ENCODE results near the gene COX7C.
"Not testable (repeated sequence)": the region's sequence is repeated elsewhere in the genome, so short reads cannot be mapped to it uniquely, and the experiment has no call there.

COX7C gene

GRCh38 chr5:86631165-86631564 lies 13.4 kb downstream of the COX7C start:
- in situ Hi-C loops (cut with HindIII; ENCODE audit: low sequenced_read_pairs), result no loop called here
- no peak overlapping the region for H3K4me3 ChIP-seq (ENCODE audit: low read depth, low read length)
- TF ChIP-seq CTCF (IDR thresholded peaks at IDR 0.05; ENCODE audit: low read depth, low read length, missing control alignments), result no peak
- no peak for DNase-seq (ENCODE audit: low read depth)

- in situ Hi-C loops (cut with HindIII; ENCODE audit: low sequenced_read_pairs), result no loop called here
- no peak for TF ChIP-seq CTCF (IDR thresholded peaks at IDR 0.05; ENCODE audit: low read depth, low read length, missing control alignments)
- no peak for DNase-seq (ENCODE audit: low read depth)
- H3K4me3 ChIP-seq (ENCODE audit: low read depth, low read length), result no peak overlapping the region
These were observed 23.3 kb downstream of the COX7C start for GRCh38 chr5:86640998-86641397.

DNA sequence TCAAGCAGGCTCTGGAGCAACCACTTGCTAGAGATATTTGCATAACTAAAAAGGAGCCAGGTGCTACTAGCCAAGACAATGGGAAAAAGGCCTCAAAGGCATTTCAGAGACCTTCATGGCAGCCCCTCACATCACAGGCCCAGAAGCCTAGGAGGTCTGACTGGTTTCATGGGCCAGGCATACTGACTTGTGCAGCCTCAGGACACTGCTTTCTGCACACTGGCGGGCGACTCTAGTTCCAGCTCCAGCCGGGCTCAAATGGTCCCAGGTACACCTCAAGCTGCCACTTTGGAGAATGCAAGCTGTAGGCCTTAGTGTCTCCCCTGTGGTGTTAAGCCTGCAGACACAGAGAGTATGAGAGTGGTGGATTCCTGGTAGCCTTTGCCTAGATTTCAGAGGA lies 27.1 kb downstream of the COX7C start:
- no peak for DNase-seq (ENCODE audit: low read depth)
- TF ChIP-seq CTCF (IDR thresholded peaks at IDR 0.05; ENCODE audit: low read depth, low read length, missing control alignments), result no peak
- in situ Hi-C loops (cut with HindIII; ENCODE audit: low sequenced_read_pairs), result no loop called here
- H3K4me3 ChIP-seq (ENCODE audit: low read depth, low read length), result no peak overlapping the region

- no peak overlapping the region for H3K4me3 ChIP-seq (ENCODE audit: low read depth, low read length)
- no peak for DNase-seq (ENCODE audit: low read depth)
- no peak for TF ChIP-seq CTCF (IDR thresholded peaks at IDR 0.05; ENCODE audit: low read depth, low read length, missing control alignments)
- in situ Hi-C loops (cut with HindIII; ENCODE audit: low sequenced_read_pairs), result no loop called here
These were observed 28.1 kb downstream of the COX7C start for GRCh38 chr5:86645885-86646284.

GRCh38 chr5:86646671-86647070 lies 28.9 kb downstream of the COX7C start:
- TF ChIP-seq CTCF (IDR thresholded peaks at IDR 0.05; ENCODE audit: low read depth, low read length, missing control alignments), result no peak
- no peak overlapping the region for H3K4me3 ChIP-seq (ENCODE audit: low read depth, low read length)
- in situ Hi-C loops (cut with HindIII; ENCODE audit: low sequenced_read_pairs), result no loop called here
- DNase-seq (ENCODE audit: low read depth), result no peak

GRCh38 chr5:86649832-86650505 lies 32.2 kb downstream of the COX7C start:
- no peak overlapping the region for H3K4me3 ChIP-seq (ENCODE audit: low read depth, low read length)
- in situ Hi-C loops (cut with HindIII; ENCODE audit: low sequenced_read_pairs), result no loop called here

GRCh38 chr5:86660771-86661170 lies 43.0 kb downstream of the COX7C start:
- H3K4me3 ChIP-seq (ENCODE audit: low read depth, low read length); in situ Hi-C loops (cut with HindIII; ENCODE audit: low sequenced_read_pairs); DNase-seq (ENCODE audit: low read depth): not testable (repeated sequence)

More at GRCh38 chr5:86649832-86650505, 32.2 kb downstream of the COX7C start:
- no peak for DNase-seq (ENCODE audit: low read depth)
- TF ChIP-seq CTCF (IDR thresholded peaks at IDR 0.05; ENCODE audit: low read depth, low read length, missing control alignments), result no peak

Data from astrocyte of the cerebellum (primary cell).